ENCODE data around the gene CHI3L1. TPM values are rescaled to one million over a fixed set of nuclear protein-coding genes. Genes with fewer than 3 reads are reported as not detected.

CHI3L1 gene
- not detected for total RNA-seq (2021; ENCODE audit: unreplicated experiment)
- 0.10 and 0.11 TPM in 2 replicates for polyA plus RNA-seq (2012)
- not detected for Bru-seq, nascent RNA
- BruChase-seq, experiment 1, labeled RNA remaining after a 6-hour chase: not detected
- not detected for BruChase-seq, experiment 2, labeled RNA remaining after a 2-hour chase
- long read RNA-seq: 0 reads

- Histone ChIP-seq H2AFZ (ENCODE audit: low read depth, low read length, poor library complexity, severe bottlenecking) (no peak within 1 kb of the TSS), H3K4me1 (ENCODE audit: control insufficient read depth in 1 of 2, insufficient read depth in 2 of 2, low read length in 2 of 2) (peaks cover 0 to 24% of the 10 kb centered on the region in 2 experiments; a peak in 2 of 4 replicates), H3K27ac (ENCODE audit: low read depth, low read length) (no peak within 1 kb of the TSS), H4K20me1 (ENCODE audit: insufficient read depth) (no peaks in the 10 kb centered on the region), H3K36me3 (ENCODE audit: control insufficient read depth in 1 of 2, insufficient read depth in 2 of 2, low read length in 2 of 2) (no peaks in the 10 kb centered on the region), H3K9ac (ENCODE audit: low read length) (no peak within 1 kb of the TSS), H3K9me3 (ENCODE audit: control insufficient read depth in 1 of 2, insufficient read depth in 1 of 2, low read depth in 1 of 2, low read length in 2 of 2) (no peaks in the 10 kb centered on the region), H3K4me2 (ENCODE audit: low read length) (0 out of 2 replicates have a peak within 1 kb of the TSS, but pooled peaks have one; percentile 0), H3K27me3 (ENCODE audit: insufficient read depth, low read length) (no peaks in the 10 kb centered on the region), H3K4me3 (replicated peaks in 1 of 2; ENCODE audit: low read depth in 1 of 2, low read length in 2 of 2) (no peak within 1 kb of the TSS), H3K79me2 (ENCODE audit: insufficient read depth, low read length) (no peaks in the 10 kb centered on the region), H3K9me2 (ENCODE audit: insufficient read depth) (no peaks in the 10 kb centered on the region)
- ATAC-seq (peak; percentile 41; the same call in 1 of the 2 replicates), DNase-seq (ENCODE audit: low read depth, low spot score) (no peak)
- BruUV-seq (replicated peaks): no TSS peak
- intact Hi-C loops (cut with micrococcal nuclease): no loop called here
- POLR2A ChIA-PET: no interaction called here
- TF ChIP-seq FOSL1 (IDR thresholded peaks at IDR 0.05; ENCODE audit: low read depth) (no peak), ELF1 (IDR thresholded peaks at IDR 0.05; ENCODE audit: borderline replicate concordance, low read depth) (no peak), EGR1 (IDR thresholded peaks at IDR 0.05; ENCODE audit: low read depth) (no peak), EZH2phosphoT487 (IDR thresholded peaks at IDR 0.05; ENCODE audit: borderline replicate concordance) (no peak), CTCF (IDR thresholded peaks at IDR 0.05 in 2 of 3, conservative IDR thresholded peaks at IDR 0.05 in 1 of 3; ENCODE audit: borderline replicate concordance in 1 of 3, insufficient read depth in 1 of 3, low read depth in 2 of 3, low read length in 2 of 3) (no peak), ZFX (IDR thresholded peaks at IDR 0.05) (no peak), CBX3 (IDR thresholded peaks at IDR 0.05; ENCODE audit: low read depth) (no peak), TCF7L2 (IDR thresholded peaks at IDR 0.05; ENCODE audit: borderline replicate concordance, extremely low read depth, insufficient read depth, insufficient read length) (no peak), EZH2 (IDR thresholded peaks at IDR 0.05) (no peak), SIN3A (IDR thresholded peaks at IDR 0.05; ENCODE audit: low read depth) (no peak), SRF (IDR thresholded peaks at IDR 0.05; ENCODE audit: low read depth) (no peak), ZNF274 (IDR thresholded peaks at IDR 0.05; ENCODE audit: low read depth, low read length) (no peak), JUND (IDR thresholded peaks at IDR 0.05) (no peak), ATF3 (IDR thresholded peaks at IDR 0.05) (no peak), REST (IDR thresholded peaks at IDR 0.05; ENCODE audit: low read depth) (no peak), YY1 (IDR thresholded peaks at IDR 0.05; ENCODE audit: extremely low read depth, insufficient replicate concordance, low read depth, low read length) (no peak)
- TF ChIP-seq, protein P1, sequence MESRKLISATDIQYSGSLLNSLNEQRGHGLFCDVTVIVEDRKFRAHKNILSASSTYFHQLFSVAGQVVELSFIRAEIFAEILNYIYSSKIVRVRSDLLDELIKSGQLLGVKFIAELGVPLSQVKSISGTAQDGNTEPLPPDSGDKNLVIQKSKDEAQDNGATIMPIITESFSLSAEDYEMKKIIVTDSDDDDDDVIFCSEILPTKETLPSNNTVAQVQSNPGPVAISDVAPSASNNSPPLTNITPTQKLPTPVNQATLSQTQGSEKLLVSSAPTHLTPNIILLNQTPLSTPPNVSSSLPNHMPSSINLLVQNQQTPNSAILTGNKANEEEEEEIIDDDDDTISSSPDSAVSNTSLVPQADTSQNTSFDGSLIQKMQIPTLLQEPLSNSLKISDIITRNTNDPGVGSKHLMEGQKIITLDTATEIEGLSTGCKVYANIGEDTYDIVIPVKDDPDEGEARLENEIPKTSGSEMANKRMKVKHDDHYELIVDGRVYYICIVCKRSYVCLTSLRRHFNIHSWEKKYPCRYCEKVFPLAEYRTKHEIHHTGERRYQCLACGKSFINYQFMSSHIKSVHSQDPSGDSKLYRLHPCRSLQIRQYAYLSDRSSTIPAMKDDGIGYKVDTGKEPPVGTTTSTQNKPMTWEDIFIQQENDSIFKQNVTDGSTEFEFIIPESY (IDR thresholded peaks at IDR 0.05; ENCODE audit: extremely low read depth, insufficient replicate concordance, low read length): no peak
- RAD21 ChIA-PET (ENCODE audit: low non-redundant PET in 1 of 2, low total read pairs in 2 of 2, uncharacterized antibody in 2 of 2, unreplicated experiment in 2 of 2): interaction anchor here in 1 of 2 experiments (0.7 kb wide), 1 partner anchor 13 kb away, joined by 7 read pairs; no protein-coding TSS in a partner anchor
- CTCF ChIA-PET: interaction anchor here (0.8 kb wide), 1 partner anchor 15 kb away, joined by 6 read pairs; no protein-coding TSS in a partner anchor
Measured at GRCh38 chr1:203186446-203187303, at the start of gene CHI3L1. Gene CHI3L1, minus strand, starts transcription at chr1:203186704. Its CDS starts 81 bp downstream, at chr1:203186623.
